Measurements from ENCODE around the gene PDILT.

DNA sequence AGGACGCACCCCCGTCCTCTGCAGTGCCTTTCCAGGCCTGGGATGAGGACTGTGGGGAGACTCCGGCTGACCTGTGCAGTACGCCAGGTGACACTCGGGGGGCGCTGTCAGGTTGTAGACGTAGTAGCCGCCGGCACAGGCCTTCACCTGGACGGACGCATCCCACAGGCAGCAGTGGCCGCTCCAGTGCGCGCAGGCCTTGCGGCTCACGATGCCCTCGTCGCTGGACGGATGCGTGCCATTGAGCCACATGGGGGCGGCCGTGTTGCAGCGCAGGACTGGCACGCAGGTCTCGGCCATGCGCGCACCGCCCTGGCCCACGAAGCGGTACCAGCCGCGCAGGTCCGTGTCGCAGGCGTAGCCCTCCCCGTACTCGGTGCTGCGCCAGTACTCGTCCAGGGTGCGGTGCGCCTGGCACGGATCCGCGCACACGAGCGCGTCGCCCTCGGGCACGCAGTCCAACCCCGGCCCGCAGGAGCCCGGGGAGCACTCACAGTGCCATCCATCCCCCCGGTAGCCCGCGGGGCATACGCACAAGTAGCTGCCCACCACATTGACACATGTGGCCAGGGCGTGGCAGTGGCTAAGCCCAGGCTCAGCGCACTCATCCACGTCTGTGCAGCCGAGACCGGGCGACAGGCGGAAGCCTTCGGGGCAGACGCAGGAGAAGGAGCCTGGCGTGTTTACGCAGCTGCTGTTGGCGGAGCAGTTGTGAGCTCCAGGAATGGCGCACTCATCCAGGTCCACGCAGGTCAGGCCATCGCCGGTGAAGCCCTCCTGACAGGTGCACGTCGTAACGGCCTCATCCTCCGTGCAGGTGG lies 56.0 kb downstream of the PDILT start:
- TF ChIP-seq, protein P1, sequence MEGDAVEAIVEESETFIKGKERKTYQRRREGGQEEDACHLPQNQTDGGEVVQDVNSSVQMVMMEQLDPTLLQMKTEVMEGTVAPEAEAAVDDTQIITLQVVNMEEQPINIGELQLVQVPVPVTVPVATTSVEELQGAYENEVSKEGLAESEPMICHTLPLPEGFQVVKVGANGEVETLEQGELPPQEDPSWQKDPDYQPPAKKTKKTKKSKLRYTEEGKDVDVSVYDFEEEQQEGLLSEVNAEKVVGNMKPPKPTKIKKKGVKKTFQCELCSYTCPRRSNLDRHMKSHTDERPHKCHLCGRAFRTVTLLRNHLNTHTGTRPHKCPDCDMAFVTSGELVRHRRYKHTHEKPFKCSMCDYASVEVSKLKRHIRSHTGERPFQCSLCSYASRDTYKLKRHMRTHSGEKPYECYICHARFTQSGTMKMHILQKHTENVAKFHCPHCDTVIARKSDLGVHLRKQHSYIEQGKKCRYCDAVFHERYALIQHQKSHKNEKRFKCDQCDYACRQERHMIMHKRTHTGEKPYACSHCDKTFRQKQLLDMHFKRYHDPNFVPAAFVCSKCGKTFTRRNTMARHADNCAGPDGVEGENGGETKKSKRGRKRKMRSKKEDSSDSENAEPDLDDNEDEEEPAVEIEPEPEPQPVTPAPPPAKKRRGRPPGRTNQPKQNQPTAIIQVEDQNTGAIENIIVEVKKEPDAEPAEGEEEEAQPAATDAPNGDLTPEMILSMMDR (IDR thresholded peaks at IDR 0.05), result peak; percentile 63; the same call in 1 of the 2 replicates
- TF ChIP-seq, protein P2, sequence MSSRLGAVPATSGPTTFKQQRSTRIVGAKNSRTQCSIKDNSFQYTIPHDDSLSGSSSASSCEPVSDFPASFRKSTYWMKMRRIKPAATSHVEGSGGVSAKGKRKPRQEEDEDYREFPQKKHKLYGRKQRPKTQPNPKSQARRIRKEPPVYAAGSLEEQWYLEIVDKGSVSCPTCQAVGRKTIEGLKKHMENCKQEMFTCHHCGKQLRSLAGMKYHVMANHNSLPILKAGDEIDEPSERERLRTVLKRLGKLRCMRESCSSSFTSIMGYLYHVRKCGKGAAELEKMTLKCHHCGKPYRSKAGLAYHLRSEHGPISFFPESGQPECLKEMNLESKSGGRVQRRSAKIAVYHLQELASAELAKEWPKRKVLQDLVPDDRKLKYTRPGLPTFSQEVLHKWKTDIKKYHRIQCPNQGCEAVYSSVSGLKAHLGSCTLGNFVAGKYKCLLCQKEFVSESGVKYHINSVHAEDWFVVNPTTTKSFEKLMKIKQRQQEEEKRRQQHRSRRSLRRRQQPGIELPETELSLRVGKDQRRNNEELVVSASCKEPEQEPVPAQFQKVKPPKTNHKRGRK (CRISPR knock-in tag; IDR thresholded peaks at IDR 0.05; ENCODE audit: borderline replicate concordance), result no peak
- TF ChIP-seq, protein P3, sequence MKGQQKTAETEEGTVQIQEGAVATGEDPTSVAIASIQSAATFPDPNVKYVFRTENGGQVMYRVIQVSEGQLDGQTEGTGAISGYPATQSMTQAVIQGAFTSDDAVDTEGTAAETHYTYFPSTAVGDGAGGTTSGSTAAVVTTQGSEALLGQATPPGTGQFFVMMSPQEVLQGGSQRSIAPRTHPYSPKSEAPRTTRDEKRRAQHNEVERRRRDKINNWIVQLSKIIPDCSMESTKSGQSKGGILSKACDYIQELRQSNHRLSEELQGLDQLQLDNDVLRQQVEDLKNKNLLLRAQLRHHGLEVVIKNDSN (CRISPR knock-in tag; IDR thresholded peaks at IDR 0.05), result 0 out of 2 replicates have a peak, but pooled peaks have one; percentile 14
- no peak for TF ChIP-seq ZNF416 (CRISPR knock-in tag; IDR thresholded peaks at IDR 0.05)
- TF ChIP-seq JUN (CRISPR knock-in tag; IDR thresholded peaks at IDR 0.05), result no peak
